Transverse colon (tissue), 4 donors: ENCODE results near the gene DCAF8L2. TPM values are rescaled to one million over a fixed set of nuclear protein-coding genes. Genes with fewer than 3 reads are reported as not detected.
A peak's percentile ranks its signal among the peaks of the same experiment; 100 is the strongest.

Experiments used
- DNase-seq: peaks from one replicate; pipeline ENCODE4 v3.0.0-alpha.2; 2019
- H3K27ac ChIP-seq, 4 donors: fragments of 200-600 bp; sonication (generic); 2 replicates each; pipeline ENCODE4 v1.5.1; 2016 to 2018; ENCODE audit warnings: inconsistent platforms in 4 of 4
- H3K27me3 ChIP-seq: fragments of 200-600 bp; sonication (generic); 2 replicates; pipeline ENCODE4 v1.5.1; 2017; ENCODE audit warnings: inconsistent platforms
- H3K36me3 ChIP-seq, 4 donors: fragments of 200-600 bp; sonication (generic); 2 replicates each; pipeline ENCODE4 v1.5.1; 2017 to 2019; ENCODE audit warnings: inconsistent platforms in 4 of 4
- H3K4me1 ChIP-seq, 4 donors: fragments of 200-600 bp; sonication (generic); 2 replicates each; pipeline ENCODE4 v1.5.1; 2017 to 2020; ENCODE audit warnings: inconsistent platforms in 4 of 4
- H3K4me3 ChIP-seq, 4 donors: fragments of 200-600 bp; sonication (generic); 1 replicate in 1 of 4; 2 replicates in 3 of 4; pipeline versions ENCODE4 v1.5.1 to v1.6.1; 2017 to 2019; ENCODE audit warnings: inconsistent platforms in 4 of 4
- H3K9me3 ChIP-seq, 2 donors: fragments of 200-600 bp; sonication (generic); 2 replicates each; pipeline ENCODE4 v1.5.1; 2017 to 2019; ENCODE audit warnings: inconsistent platforms in 2 of 2
- EP300 ChIP-seq: sonication (generic); formaldehyde crosslinking; IDR thresholded peaks from one replicate; pipeline ENCODE4 v1.6.1; 2017; ENCODE audit warnings: antibody characterized with exemption, low read depth
- POLR2A ChIP-seq: fragments of 450-650 bp; IDR thresholded peaks from one replicate; pipeline ENCODE4 v1.6.1; 2016; ENCODE audit warnings: antibody characterized with exemption, mild to moderate bottlenecking, moderate library complexity
- POLR2AphosphoS5 ChIP-seq, 3 donors: sonication (generic); formaldehyde crosslinking; IDR thresholded peaks; one replicate each; pipeline ENCODE4 v1.6.1; 2016; ENCODE audit warnings: antibody characterized with exemption in 3 of 3
- WGBS, 2 donors: methylation state at CpG; one replicate each; pipeline ENCODE4 v1.1.5; 2018; ENCODE audit warnings: low coverage in 1 of 2; 5-methylcytosine and 5-hydroxymethylcytosine counted together
- in situ Hi-C, 4 donors: fragments of 200-750 bp; cut with MboI; loops; one replicate each; pipeline versions ENCODE4 v1.15.0 to v1.15.1; 2017; ENCODE audit warnings: low sequenced_read_pairs in 3 of 4, low pct_ligation_motif_present in 1 of 4, low pct_unique_long_range_greater_than_20kb in 1 of 4
- intact Hi-C: fragments of 100-400 bp; cut with DNase I; formaldehyde crosslinking; loops from one replicate; pipeline ENCODE4 v1.15.1; 2023; ENCODE audit warnings: low total_unique reads
- total RNA-seq, 4 donors: library from RNA; depleted of rRNA; stranded (reverse); fragments of >200 nt; gene quantifications; one replicate each; pipeline ENCODE4 v1.1.0, GENCODE V29; 2016
- TF ChIP-seq, protein P1 (sequence below), 5 experiments: fragments of 200-600 bp in 3 of 5; fragments of 450-650 bp in 2 of 5; sonication (generic) in 3 of 5; IDR thresholded peaks; 1 replicate in 2 of 5; 2 replicates in 3 of 5; pipeline ENCODE4 v1.5.1; 2016 to 2017; ENCODE audit warnings: antibody characterized with exemption in 5 of 5, inconsistent platforms in 3 of 5, mild to moderate bottlenecking in 2 of 5, moderate library complexity in 1 of 5

Gene DCAF8L2
- total RNA-seq, 4 donors from 2014 or later, result not detected

DNA sequence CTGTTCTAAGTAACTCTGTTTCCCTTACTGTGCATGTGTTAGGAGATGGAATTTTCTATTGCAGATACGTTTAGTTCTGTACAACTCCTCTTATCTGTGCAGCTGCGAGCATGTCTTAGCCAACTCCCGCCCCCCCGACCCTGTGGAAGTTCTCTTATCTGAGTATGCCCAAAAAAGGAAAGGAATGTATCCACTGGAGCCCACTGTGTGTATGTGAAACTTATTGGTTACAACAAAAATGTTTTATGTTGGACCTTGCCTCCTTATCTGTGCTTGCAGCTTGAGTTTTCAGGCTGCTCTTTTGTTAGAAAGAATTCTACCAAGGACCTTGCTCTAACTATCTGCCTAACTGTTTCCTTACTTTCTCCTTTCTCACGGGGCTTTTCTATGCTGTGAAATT lies 24.2 kb upstream of the DCAF8L2 start:
- 0 to 35% methylated on average over 1 to 5 of the region's 5 CpGs for WGBS, 2 donors
- no peaks in the 10 kb centered on the region for H3K27me3 ChIP-seq
- in situ Hi-C loops, result loop anchor here in 1 of 4 donors (10.0 kb wide), 1 partner anchor 109 kb away; no protein-coding TSS in a partner anchor
- intact Hi-C loops, result no loop called here
- no peaks in the 10 kb centered on the region for H3K4me1 ChIP-seq
- no peak overlapping the region for H3K27ac ChIP-seq
- H3K36me3 ChIP-seq, result no peaks in the 10 kb centered on the region
- H3K9me3 ChIP-seq, result no peaks in the 10 kb centered on the region
- TF ChIP-seq POLR2A (no peak), EP300 (no peak), POLR2AphosphoS5 (IDR thresholded peaks at IDR 0.05) (no peak)
- TF ChIP-seq, protein P1, sequence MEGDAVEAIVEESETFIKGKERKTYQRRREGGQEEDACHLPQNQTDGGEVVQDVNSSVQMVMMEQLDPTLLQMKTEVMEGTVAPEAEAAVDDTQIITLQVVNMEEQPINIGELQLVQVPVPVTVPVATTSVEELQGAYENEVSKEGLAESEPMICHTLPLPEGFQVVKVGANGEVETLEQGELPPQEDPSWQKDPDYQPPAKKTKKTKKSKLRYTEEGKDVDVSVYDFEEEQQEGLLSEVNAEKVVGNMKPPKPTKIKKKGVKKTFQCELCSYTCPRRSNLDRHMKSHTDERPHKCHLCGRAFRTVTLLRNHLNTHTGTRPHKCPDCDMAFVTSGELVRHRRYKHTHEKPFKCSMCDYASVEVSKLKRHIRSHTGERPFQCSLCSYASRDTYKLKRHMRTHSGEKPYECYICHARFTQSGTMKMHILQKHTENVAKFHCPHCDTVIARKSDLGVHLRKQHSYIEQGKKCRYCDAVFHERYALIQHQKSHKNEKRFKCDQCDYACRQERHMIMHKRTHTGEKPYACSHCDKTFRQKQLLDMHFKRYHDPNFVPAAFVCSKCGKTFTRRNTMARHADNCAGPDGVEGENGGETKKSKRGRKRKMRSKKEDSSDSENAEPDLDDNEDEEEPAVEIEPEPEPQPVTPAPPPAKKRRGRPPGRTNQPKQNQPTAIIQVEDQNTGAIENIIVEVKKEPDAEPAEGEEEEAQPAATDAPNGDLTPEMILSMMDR (IDR thresholded peaks at IDR 0.05), result no peak
- no peak for DNase-seq
- no peak overlapping the region for H3K4me3 ChIP-seq

DNA sequence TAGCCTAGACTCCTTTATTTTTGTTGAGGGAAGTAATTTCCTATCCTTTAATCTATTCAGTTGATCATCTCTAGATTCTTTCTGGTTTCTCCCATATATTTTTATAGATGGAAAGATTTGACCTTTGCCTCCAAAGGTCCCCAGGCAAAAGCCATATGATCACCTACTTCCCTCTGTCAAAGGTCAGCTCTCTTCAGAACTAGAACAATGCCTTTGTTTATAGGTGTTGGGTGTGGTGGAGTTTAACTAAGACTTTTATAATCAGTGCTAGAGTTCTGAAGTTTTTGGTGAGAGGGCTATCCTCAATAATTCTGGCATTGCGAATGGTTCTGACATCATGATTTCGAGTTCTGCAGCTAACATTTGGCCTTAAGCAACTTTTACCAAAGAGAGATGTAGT lies 19.0 kb upstream of the DCAF8L2 start:
- no peak for TF ChIP-seq POLR2A
- TF ChIP-seq POLR2AphosphoS5 (IDR thresholded peaks at IDR 0.05), result no peak
- TF ChIP-seq EP300, result no peak
- TF ChIP-seq, protein P1 (IDR thresholded peaks at IDR 0.05), result no peak
- intact Hi-C loops, result no loop called here
- no peaks in the 10 kb centered on the region for H3K4me1 ChIP-seq
- peak overlapping the region in 3 of 4 donors; percentile 15 to 39 (median 24) for H3K27ac ChIP-seq
- in situ Hi-C loops, result no loop called here
- no peaks in the 10 kb centered on the region for H3K27me3 ChIP-seq
- no peak overlapping the region for H3K4me3 ChIP-seq
- no peaks in the 10 kb centered on the region for H3K9me3 ChIP-seq
- WGBS, 2 donors, result 46% methylated on average over 2 of the region's 2 CpGs; no CpG with 5 or more reads in 1 of the 2 donors
- H3K36me3 ChIP-seq, result no peaks in the 10 kb centered on the region
- DNase-seq, result no peak

DNA sequence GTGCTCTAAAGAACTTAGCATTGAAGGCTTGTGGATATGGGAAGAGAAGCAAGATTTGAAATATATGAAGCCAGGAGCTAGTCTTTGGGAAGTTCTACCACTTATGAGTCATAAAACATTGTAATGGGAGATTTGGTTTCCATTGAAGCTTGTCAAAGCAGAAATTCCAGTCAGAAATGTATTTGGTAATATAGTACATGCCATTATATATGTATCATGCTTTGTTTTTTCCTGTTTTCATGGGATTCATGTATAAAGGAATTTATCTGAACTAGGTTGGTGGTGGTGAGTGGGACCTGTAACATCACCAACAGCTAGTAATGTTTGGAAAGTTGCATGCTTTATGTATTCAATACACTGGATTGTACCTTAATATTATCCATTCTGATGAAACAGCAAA lies 14.6 kb upstream of the DCAF8L2 start:
- Histone ChIP-seq H3K27me3 (no peaks in the 10 kb centered on the region), H3K4me1 (no peaks in the 10 kb centered on the region), H3K4me3 (no peak overlapping the region), H3K36me3 (no peaks in the 10 kb centered on the region), H3K9me3 (no peaks in the 10 kb centered on the region), H3K27ac (no peak overlapping the region)
- in situ Hi-C loops (no loop called here), intact Hi-C loops (no loop called here)
- no peak for DNase-seq
- TF ChIP-seq POLR2A (no peak), EP300 (no peak), POLR2AphosphoS5 (IDR thresholded peaks at IDR 0.05) (no peak)
- TF ChIP-seq, protein P1 (IDR thresholded peaks at IDR 0.05), result no peak

DNA sequence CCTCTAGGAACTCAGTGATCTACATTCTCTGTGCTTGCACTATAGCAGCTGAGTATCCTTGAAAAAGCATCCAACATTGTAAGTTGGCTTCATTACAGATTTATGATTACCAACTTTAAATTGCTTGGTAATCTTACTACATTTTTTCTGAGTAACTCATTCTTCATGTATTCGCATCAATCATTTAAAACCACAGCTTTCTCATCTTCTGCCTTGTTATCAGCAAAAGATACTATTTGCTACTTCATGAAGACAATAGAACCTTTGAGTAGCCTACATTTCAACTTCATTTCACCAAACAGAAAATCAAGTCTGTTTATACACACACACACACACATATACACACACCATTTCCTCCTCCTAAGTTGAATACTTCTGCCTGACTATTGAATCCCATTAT lies 6.2 kb upstream of the DCAF8L2 start:
- Histone ChIP-seq H3K27me3 (no peaks in the 10 kb centered on the region), H3K36me3 (no peaks in the 10 kb centered on the region), H3K4me3 (no peak overlapping the region), H3K4me1 (no peaks in the 10 kb centered on the region), H3K27ac (no peak overlapping the region), H3K9me3 (no peaks in the 10 kb centered on the region)
- 81% methylated on average over 1 of the region's 1 CpG; no CpG with 5 or more reads in 1 of the 2 donors for WGBS, 2 donors
- TF ChIP-seq, protein P1 (IDR thresholded peaks at IDR 0.05), result no peak
- TF ChIP-seq EP300 (no peak), POLR2AphosphoS5 (IDR thresholded peaks at IDR 0.05) (no peak), POLR2A (no peak)
- in situ Hi-C loops (no loop called here), intact Hi-C loops (no loop called here)
- DNase-seq, result no peak
